PC-3 (cell line): ENCODE results near the gene HMGCS1. TPM values are rescaled to one million over a fixed set of nuclear protein-coding genes. Genes with fewer than 3 reads are reported as not detected.

Source experiments
- ATAC-seq: fragments of 200-7000 bp; cut with Tn5 transposase; 2 replicates; pipeline ENCODE4 v1.9.1; 2020; ENCODE audit warnings: mild to moderate bottlenecking, moderate library complexity
- BruUV-seq: library from RNA; stranded (reverse); fragments of 400-500 nt; replicated peaks from 2 replicates; lab custom pipeline; 2021; lab: Mats Ljungman, UMichigan
- CTCF ChIA-PET: fragments of 300-600 bp; sonication (Branson Sonifier 250); formaldehyde crosslinking; loops from one replicate; lab custom pipeline; 2022; ENCODE audit warnings: antibody characterized with exemption; lab: Charles Lee
- POLR2A ChIA-PET: fragments of 300-600 bp; sonication (Branson Sonifier 250); formaldehyde crosslinking; loops from one replicate; lab custom pipeline; 2022; ENCODE audit warnings: antibody characterized with exemption; ENCODE audit not compliant: unreplicated experiment; lab: Charles Lee
- DNase-seq: peaks from one replicate; pipeline ENCODE4 v3.0.0-alpha.2; 2015
- H2AFZ ChIP-seq: fragments of 300-600 bp; sonication (generic); 2 replicates; pipeline ENCODE4 v1.6.0; 2016; ENCODE audit warnings: antibody characterized with exemption, low read length
- H3F3A ChIP-seq: fragments of 300-600 bp; sonication (generic); one replicate; pipeline ENCODE4 v1.6.0; 2017; ENCODE audit warnings: antibody characterized with exemption, low read length, control low read depth, mild to moderate bottlenecking; ENCODE audit not compliant: unreplicated experiment
- H3K27ac ChIP-seq: fragments of 300-600 bp; sonication (generic); 2 replicates; pipeline ENCODE4 v1.5.1; 2016; ENCODE audit warnings: mild to moderate bottlenecking, low read length
- H3K27me3 ChIP-seq: fragments of 300-600 bp; sonication (generic); 2 replicates; pipeline ENCODE4 v1.6.1; 2016; ENCODE audit warnings: low read length, mixed read lengths
- H3K36me3 ChIP-seq: fragments of 300-600 bp; sonication (generic); 2 replicates; pipeline ENCODE4 v1.6.1; 2016; ENCODE audit warnings: low read depth, mixed run types, low read length, mixed read lengths
- H3K4me1 ChIP-seq: fragments of 300-600 bp; sonication (generic); 2 replicates; pipeline ENCODE4 v1.5.1; 2016; ENCODE audit warnings: low read length; ENCODE audit not compliant: insufficient read depth
- H3K4me2 ChIP-seq: fragments of 300-600 bp; sonication (generic); 2 replicates; pipeline ENCODE4 v1.6.0; 2016; ENCODE audit warnings: low read length
- H3K4me3 ChIP-seq: fragments of 300-600 bp; sonication (generic); 2 replicates; pipeline ENCODE4 v1.5.1; 2016; ENCODE audit warnings: mild to moderate bottlenecking, low read length, mixed read lengths
- H3K79me2 ChIP-seq: fragments of 300-600 bp; sonication (generic); 2 replicates; pipeline ENCODE4 v1.6.1; 2017; ENCODE audit warnings: low read length, mixed read lengths
- H3K9ac ChIP-seq: fragments of 300-600 bp; sonication (generic); 2 replicates; pipeline ENCODE4 v1.6.0; 2016; ENCODE audit warnings: mild to moderate bottlenecking, low read length
- H3K9me2 ChIP-seq: fragments of 300-600 bp; sonication (generic); replicated peaks from 2 replicates; pipeline ENCODE4 v1.6.1; 2016; ENCODE audit warnings: mixed run types, low read length, mixed read lengths
- H3K9me3 ChIP-seq: fragments of 300-600 bp; sonication (generic); 2 replicates; pipeline ENCODE4 v1.6.1; 2016; ENCODE audit warnings: low read length, mixed read lengths
- H4K20me1 ChIP-seq: fragments of 300-600 bp; sonication (generic); 2 replicates; pipeline ENCODE4 v1.6.1; 2016; ENCODE audit warnings: low read length, mixed read lengths
- EZH2 ChIP-seq: fragments of 300-600 bp; sonication (generic); IDR thresholded peaks from one replicate; pipeline ENCODE4 v1.6.1; 2017; ENCODE audit warnings: antibody characterized with exemption, mild to moderate bottlenecking, low read length; ENCODE audit not compliant: unreplicated experiment
- EZH2phosphoT487 ChIP-seq: fragments of 300-600 bp; sonication (generic); IDR thresholded peaks from 2 replicates; pipeline ENCODE4 v1.6.1; 2018; ENCODE audit warnings: mild to moderate bottlenecking, antibody characterized with exemption, low read length, borderline replicate concordance
- intact Hi-C: fragments of 100-400 bp; cut with micrococcal nuclease; formaldehyde crosslinking; loops from 2 replicates; pipeline ENCODE4 v1.9.0; 2023
- total RNA-seq: library from RNA; depleted of rRNA; stranded (reverse); fragments of >200 nt; gene quantifications from 2 replicates; pipeline ENCODE4 v1.2.3, GENCODE V29; 2014
- TF ChIP-seq, protein P1 (sequence below): fragments of 300-600 bp; sonication (generic); conservative IDR thresholded peaks from 2 replicates; pipeline ENCODE4 v1.5.1; 2017; ENCODE audit warnings: antibody characterized with exemption, low read depth, mild to moderate bottlenecking, low read length

The HMGCS1 gene
- total RNA-seq, 1 experiment from 2014 or later: 39.7 TPM

GRCh38 chr5:43298443-43298842 lies 14.8 kb downstream of the HMGCS1 start:
- Histone ChIP-seq H3F3A (no peaks in the 10 kb centered on the region), H3K4me3 (no peak overlapping the region), H3K9me3 (no peaks in the 10 kb centered on the region), H3K9ac (no peak overlapping the region), H2AFZ (no peak overlapping the region), H3K9me2 (no peaks in the 10 kb centered on the region), H3K79me2 (peaks cover 45% of the 10 kb centered on the region), H3K27ac (no peak overlapping the region), H3K4me2 (no peak overlapping the region), H3K4me1 (peaks cover 19% of the 10 kb centered on the region), H3K36me3 (peaks cover 72% of the 10 kb centered on the region), H3K27me3 (no peaks in the 10 kb centered on the region), H4K20me1 (peaks cover 16% of the 10 kb centered on the region)
- DNase-seq (no peak), ATAC-seq (no peak)
- CTCF ChIA-PET: no interaction called here
- TF ChIP-seq, protein P1, sequence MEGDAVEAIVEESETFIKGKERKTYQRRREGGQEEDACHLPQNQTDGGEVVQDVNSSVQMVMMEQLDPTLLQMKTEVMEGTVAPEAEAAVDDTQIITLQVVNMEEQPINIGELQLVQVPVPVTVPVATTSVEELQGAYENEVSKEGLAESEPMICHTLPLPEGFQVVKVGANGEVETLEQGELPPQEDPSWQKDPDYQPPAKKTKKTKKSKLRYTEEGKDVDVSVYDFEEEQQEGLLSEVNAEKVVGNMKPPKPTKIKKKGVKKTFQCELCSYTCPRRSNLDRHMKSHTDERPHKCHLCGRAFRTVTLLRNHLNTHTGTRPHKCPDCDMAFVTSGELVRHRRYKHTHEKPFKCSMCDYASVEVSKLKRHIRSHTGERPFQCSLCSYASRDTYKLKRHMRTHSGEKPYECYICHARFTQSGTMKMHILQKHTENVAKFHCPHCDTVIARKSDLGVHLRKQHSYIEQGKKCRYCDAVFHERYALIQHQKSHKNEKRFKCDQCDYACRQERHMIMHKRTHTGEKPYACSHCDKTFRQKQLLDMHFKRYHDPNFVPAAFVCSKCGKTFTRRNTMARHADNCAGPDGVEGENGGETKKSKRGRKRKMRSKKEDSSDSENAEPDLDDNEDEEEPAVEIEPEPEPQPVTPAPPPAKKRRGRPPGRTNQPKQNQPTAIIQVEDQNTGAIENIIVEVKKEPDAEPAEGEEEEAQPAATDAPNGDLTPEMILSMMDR: no peak
- TF ChIP-seq EZH2phosphoT487: no peak
- no peak for TF ChIP-seq EZH2
- POLR2A ChIA-PET: no interaction called here
- BruUV-seq: TSS peak; percentile 21
- intact Hi-C loops: no loop called here

DNA sequence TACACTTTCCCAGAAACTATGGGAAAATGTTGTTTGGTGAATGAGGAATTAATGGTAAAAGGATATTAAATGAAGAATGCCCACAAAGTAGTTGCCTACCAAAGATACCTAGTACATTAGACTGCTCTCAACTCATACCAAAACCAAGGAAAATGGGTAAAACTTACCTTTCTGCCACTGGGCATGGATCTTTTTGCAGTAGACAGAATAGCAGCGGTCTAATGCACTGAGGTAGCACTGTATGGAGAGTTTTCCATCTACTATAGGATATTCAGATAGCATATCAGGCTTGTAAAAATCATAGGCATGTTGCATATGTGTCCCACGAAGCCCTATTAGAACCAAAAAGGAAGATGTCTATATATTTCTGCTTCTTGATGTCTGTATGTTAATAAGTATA lies 16.4 kb downstream of the HMGCS1 start:
- ChIA-PET POLR2A (no interaction called here), CTCF (no interaction called here)
- Histone ChIP-seq H4K20me1 (peaks cover 6% of the 10 kb centered on the region), H2AFZ (no peak overlapping the region), H3K4me1 (peaks cover 19% of the 10 kb centered on the region), H3K9ac (no peak overlapping the region), H3K9me2 (no peaks in the 10 kb centered on the region), H3F3A (no peaks in the 10 kb centered on the region), H3K79me2 (peaks cover 29% of the 10 kb centered on the region), H3K4me2 (no peak overlapping the region), H3K27ac (no peak overlapping the region), H3K9me3 (no peaks in the 10 kb centered on the region), H3K36me3 (peaks cover 79% of the 10 kb centered on the region), H3K4me3 (no peak overlapping the region), H3K27me3 (no peaks in the 10 kb centered on the region)
- no TSS peak for BruUV-seq
- intact Hi-C loops: no loop called here
- ATAC-seq (no peak), DNase-seq (no peak)
- TF ChIP-seq EZH2phosphoT487: no peak
- TF ChIP-seq, protein P1: no peak
- no peak for TF ChIP-seq EZH2

DNA sequence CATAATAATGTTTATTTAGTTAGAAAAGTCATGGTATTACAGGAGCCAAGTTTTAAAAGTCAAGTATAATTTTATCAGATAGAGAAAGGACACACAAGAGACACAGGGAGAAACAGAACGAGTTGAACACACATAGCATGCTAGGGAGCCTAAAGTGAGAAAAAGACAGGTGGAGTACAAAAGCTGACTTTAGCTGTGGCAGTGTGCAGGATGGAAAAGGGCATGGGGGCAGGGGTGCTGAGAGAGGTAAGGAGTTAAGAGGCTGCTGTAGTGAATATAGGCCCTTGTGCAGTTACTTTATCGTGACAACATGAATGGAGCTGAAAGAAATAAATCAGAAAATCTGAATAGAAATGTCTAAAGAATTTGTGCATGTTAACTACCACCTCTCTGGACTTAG lies 18.0 kb downstream of the HMGCS1 start:
- Histone ChIP-seq H3K9me3 (no peaks in the 10 kb centered on the region), H3F3A (no peaks in the 10 kb centered on the region), H3K79me2 (peaks cover 13% of the 10 kb centered on the region), H3K4me2 (no peak overlapping the region), H3K4me3 (no peak overlapping the region), H3K4me1 (peaks cover 28% of the 10 kb centered on the region), H4K20me1 (peaks cover 3% of the 10 kb centered on the region; the same call in 1 of the 2 replicates), H3K9me2 (no peaks in the 10 kb centered on the region), H2AFZ (no peak overlapping the region), H3K27me3 (no peaks in the 10 kb centered on the region), H3K36me3 (peaks cover 82% of the 10 kb centered on the region), H3K9ac (no peak overlapping the region), H3K27ac (no peak overlapping the region)
- intact Hi-C loops: no loop called here
- CTCF ChIA-PET: no interaction called here
- no peak for ATAC-seq
- POLR2A ChIA-PET: no interaction called here
- BruUV-seq: no TSS peak
- DNase-seq: no peak
- TF ChIP-seq EZH2 (no peak), EZH2phosphoT487 (no peak)
- TF ChIP-seq, protein P1: no peak
